HCT116 (cell line): ENCODE measurements around the gene DNAJC7. TPM values are rescaled to one million over a fixed set of nuclear protein-coding genes. Genes with fewer than 3 reads are reported as not detected.

Experiments used
- ATAC-seq: fragments of 200-7000 bp; cut with Tn5 transposase; 2 replicates; pipeline ENCODE4 v1.9.1; 2020; ENCODE audit warnings: mild to moderate bottlenecking, moderate library complexity
- BruUV-seq: library from RNA; stranded (reverse); fragments of 400-500 nt; replicated peaks from 2 replicates; lab custom pipeline; 2021; lab: Mats Ljungman, UMichigan
- CTCF ChIA-PET: fragments of 300-600 bp; sonication (Branson Sonifier 250); formaldehyde crosslinking; loops from one replicate; lab custom pipeline; 2021; ENCODE audit warnings: antibody characterized with exemption; lab: Charles Lee
- POLR2A ChIA-PET: fragments of 300-600, 350-600 bp; sonication (Branson Sonifier 250); formaldehyde crosslinking; loops from one replicate; lab custom pipeline; 2021; ENCODE audit warnings: antibody characterized with exemption; lab: Charles Lee
- RAD21 ChIA-PET, 2 experiments: fragments of 300-600 bp; sonication (Branson Sonifier 250); formaldehyde crosslinking; loops; one replicate each; lab custom pipeline; 2023; ENCODE audit warnings: low total read pairs in 2 of 2; ENCODE audit not compliant: uncharacterized antibody in 2 of 2, unreplicated experiment in 2 of 2, low non-redundant PET in 1 of 2; lab: Charles Lee
- DNase-seq: peaks from one replicate; pipeline ENCODE4 v3.0.0-alpha.2; 2010; ENCODE audit warnings: low read depth, low spot score
- H2AFZ ChIP-seq: fragments of 200-600 bp; shearing (Covaris generic), sonication (generic); 2 replicates; pipeline ENCODE4 v1.6.1; 2017; ENCODE audit warnings: low read depth, mixed run types, mixed read lengths, antibody characterized with exemption, low read length; ENCODE audit not compliant: poor library complexity, severe bottlenecking
- H3K27ac ChIP-seq: 2 replicates; pipeline ENCODE4 v1.5.1; 2012; ENCODE audit warnings: low read depth, low read length
- H3K27me3 ChIP-seq: fragments of 200-600 bp; sonication (generic); 2 replicates; pipeline ENCODE4 v1.6.1; 2016; ENCODE audit warnings: mixed run types, low read length, mixed read lengths; ENCODE audit not compliant: insufficient read depth
- H3K36me3 ChIP-seq, 2 experiments: fragments of 200-500 bp in 1 of 2; fragments of 200-600 bp in 1 of 2; sonication (Bioruptor generic) in 1 of 2; sonication (generic) in 1 of 2; 2 replicates each; pipeline versions ENCODE4 v1.5.1 to v1.6.1; 2014 to 2016; ENCODE audit warnings: low read length in 2 of 2, inconsistent platforms in 1 of 2, mixed read lengths in 1 of 2, mixed run types in 1 of 2; ENCODE audit not compliant: insufficient read depth in 2 of 2, control insufficient read depth in 1 of 2
- H3K4me1 ChIP-seq, 2 experiments: fragments of 200-600 bp in 1 of 2; sonication (generic) in 1 of 2; 2 replicates each; pipeline versions ENCODE4 v1.5.1 to v1.6.1; 2012 to 2017; ENCODE audit warnings: low read length in 2 of 2, inconsistent platforms in 1 of 2, mild to moderate bottlenecking in 1 of 2, mixed read lengths in 1 of 2, mixed run types in 1 of 2, moderate library complexity in 1 of 2; ENCODE audit not compliant: insufficient read depth in 2 of 2, control insufficient read depth in 1 of 2
- H3K4me2 ChIP-seq: fragments of 200-600 bp; sonication (generic); 2 replicates; pipeline ENCODE4 v1.6.1; 2017; ENCODE audit warnings: mixed run types, low read length, mixed read lengths
- H3K4me3 ChIP-seq, 2 experiments: fragments of 200-600 bp in 1 of 2; sonication (generic) in 1 of 2; replicated peaks in 1 of 2; 2 replicates each; pipeline ENCODE4 v1.5.1; 2011 to 2016; ENCODE audit warnings: low read length in 2 of 2, control low read depth in 1 of 2, low read depth in 1 of 2, mild to moderate bottlenecking in 1 of 2, mixed read lengths in 1 of 2, mixed run types in 1 of 2
- H3K79me2 ChIP-seq: fragments of 200-600 bp; sonication (generic); 2 replicates; pipeline ENCODE4 v1.6.1; 2017; ENCODE audit warnings: mild to moderate bottlenecking, mixed run types, low read length, moderate library complexity, mixed read lengths; ENCODE audit not compliant: insufficient read depth
- H3K9ac ChIP-seq: fragments of 200-600 bp; sonication (generic); 2 replicates; pipeline ENCODE4 v1.6.1; 2016; ENCODE audit warnings: low read length, mixed read lengths
- H3K9me2 ChIP-seq: fragments of 200-600 bp; sonication (generic), shearing (Covaris generic); 2 replicates; pipeline ENCODE4 v1.6.1; 2017; ENCODE audit warnings: mixed run types, mild to moderate bottlenecking, moderate library complexity; ENCODE audit not compliant: insufficient read depth
- H3K9me3 ChIP-seq, 2 experiments: fragments of 200-500 bp in 1 of 2; fragments of 200-600 bp in 1 of 2; sonication (Bioruptor generic) in 1 of 2; sonication (generic) in 1 of 2; 2 replicates each; pipeline ENCODE4 v1.6.1; 2014 to 2017; ENCODE audit warnings: low read length in 2 of 2, mixed read lengths in 2 of 2, inconsistent platforms in 1 of 2, low read depth in 1 of 2, mild to moderate bottlenecking in 1 of 2, mixed run types in 1 of 2, moderate library complexity in 1 of 2; ENCODE audit not compliant: control insufficient read depth in 1 of 2, insufficient read depth in 1 of 2
- H4K20me1 ChIP-seq: fragments of 200-600 bp; sonication (generic), shearing (Covaris generic); 2 replicates; pipeline ENCODE4 v1.6.1; 2017; ENCODE audit warnings: mixed run types, mild to moderate bottlenecking, moderate library complexity; ENCODE audit not compliant: insufficient read depth
- ATF3 ChIP-seq: IDR thresholded peaks from 2 replicates; pipeline ENCODE4 v1.6.1; 2012
- CBX3 ChIP-seq: IDR thresholded peaks from 2 replicates; pipeline ENCODE4 v1.6.1; 2012; ENCODE audit warnings: low read depth
- CEBPB ChIP-seq: IDR thresholded peaks from 2 replicates; pipeline ENCODE4 v1.6.1; 2012; ENCODE audit warnings: low read depth
- CTCF ChIP-seq, 3 experiments: fragments of 200-600 bp in 1 of 3; sonication (generic) in 1 of 3; IDR thresholded peaks in 2 of 3; conservative IDR thresholded peaks in 1 of 3; 2 replicates each; pipeline ENCODE4 v1.5.1; 2012 to 2017; ENCODE audit warnings: low read depth in 2 of 3, low read length in 2 of 3, antibody characterized with exemption in 1 of 3, borderline replicate concordance in 1 of 3, control low read depth in 1 of 3, mild to moderate bottlenecking in 1 of 3, mixed read lengths in 1 of 3, mixed run types in 1 of 3, moderate library complexity in 1 of 3; ENCODE audit not compliant: insufficient read depth in 1 of 3
- EGR1 ChIP-seq: IDR thresholded peaks from 2 replicates; pipeline ENCODE4 v1.6.1; 2012; ENCODE audit warnings: low read depth
- ELF1 ChIP-seq: IDR thresholded peaks from 2 replicates; pipeline ENCODE4 v1.6.1; 2012; ENCODE audit warnings: low read depth, borderline replicate concordance
- EZH2phosphoT487 ChIP-seq: fragments of 200-600 bp; IDR thresholded peaks from 2 replicates; pipeline ENCODE4 v1.6.1; 2018; ENCODE audit warnings: antibody characterized with exemption, borderline replicate concordance
- FOSL1 ChIP-seq: IDR thresholded peaks from 2 replicates; pipeline ENCODE4 v1.6.1; 2012; ENCODE audit warnings: low read depth
- JUND ChIP-seq: IDR thresholded peaks from 2 replicates; pipeline ENCODE4 v1.6.1; 2012
- MAX ChIP-seq: IDR thresholded peaks from 2 replicates; pipeline ENCODE4 v1.6.1; 2012
- POLR2A ChIP-seq: IDR thresholded peaks from 2 replicates; pipeline ENCODE4 v1.7.0; 2011; ENCODE audit warnings: borderline replicate concordance; ENCODE audit not compliant: insufficient read depth, insufficient read length; ENCODE audit errors: extremely low read depth
- POLR2AphosphoS5 ChIP-seq: IDR thresholded peaks from 2 replicates; pipeline ENCODE4 v1.6.1; 2011; ENCODE audit warnings: mild to moderate bottlenecking, low read depth, low read length, moderate library complexity
- SIN3A ChIP-seq: IDR thresholded peaks from 2 replicates; pipeline ENCODE4 v1.6.1; 2012; ENCODE audit warnings: low read depth
- SP1 ChIP-seq: IDR thresholded peaks from 2 replicates; pipeline ENCODE4 v1.6.1; 2012; ENCODE audit warnings: low read depth
- SRF ChIP-seq: IDR thresholded peaks from 2 replicates; pipeline ENCODE4 v1.6.1; 2012; ENCODE audit warnings: low read depth
- TCF7L2 ChIP-seq: IDR thresholded peaks from 2 replicates; pipeline ENCODE4 v1.7.0; 2011; ENCODE audit warnings: borderline replicate concordance, inconsistent platforms; ENCODE audit not compliant: insufficient read depth, insufficient read length; ENCODE audit errors: extremely low read depth
- YY1 ChIP-seq: IDR thresholded peaks from 2 replicates; pipeline ENCODE4 v1.6.1; 2011; ENCODE audit warnings: low read length, low read depth, moderate library complexity, mild to moderate bottlenecking; ENCODE audit not compliant: insufficient replicate concordance; ENCODE audit errors: extremely low read depth
- ZBTB33 ChIP-seq: IDR thresholded peaks from 2 replicates; pipeline ENCODE4 v1.6.1; 2011; ENCODE audit warnings: mild to moderate bottlenecking, low read length, moderate library complexity; ENCODE audit not compliant: insufficient replicate concordance; ENCODE audit errors: extremely low read depth
- ZFX ChIP-seq: fragments of 450-650 bp; IDR thresholded peaks from 2 replicates; pipeline ENCODE4 v1.6.1; 2017
- intact Hi-C: fragments of 100-400 bp; cut with micrococcal nuclease; formaldehyde crosslinking; loops from 2 replicates; pipeline ENCODE4 v1.10.0; 2022
- total RNA-seq: library from RNA; stranded (reverse); gene quantifications from one replicate; pipeline ENCODE4 v1.2.1, GENCODE V29; 2021; ENCODE audit not compliant: unreplicated experiment

Gene DNAJC7
- total RNA-seq, 1 experiment from 2014 or later = 113 TPM

- ATAC-seq = no peak
- POLR2A ChIA-PET = interaction anchor here (0.8 to 1.5 kb wide), 3 partner anchors 9 to 11 kb away, joined by 3 to 6 read pairs (median 3); partner anchors contain the start of genes DNAJC7 and NKIRAS2
- no peaks in the 10 kb centered on the region for H3K79me2 ChIP-seq
- no peaks in the 10 kb centered on the region for H3K9me3 ChIP-seq
- peaks cover 3 to 5% of the 10 kb centered on the region in 2 experiments; a peak in 1 of 4 replicates for H3K36me3 ChIP-seq
- no peak overlapping the region for H3K27ac ChIP-seq
- no peak overlapping the region for H2AFZ ChIP-seq
- H3K27me3 ChIP-seq = no peaks in the 10 kb centered on the region
- CTCF ChIA-PET = interaction anchor here (0.9 to 1.5 kb wide), 6 partner anchors 10 to 194 kb away, joined by 3 to 16 read pairs (median 4); partner anchors contain the start of genes DNAJC7 and NKIRAS2
- H3K4me2 ChIP-seq = no peak overlapping the region
- peaks cover 15 to 28% of the 10 kb centered on the region in 2 experiments for H3K4me1 ChIP-seq
- no peaks in the 10 kb centered on the region for H3K9me2 ChIP-seq
- RAD21 ChIA-PET = interaction anchor here in 1 of 2 experiments (0.5 kb wide), 1 partner anchor 119 kb away, joined by 3 read pairs; no protein-coding TSS in a partner anchor
- no TSS peak for BruUV-seq
- intact Hi-C loops = loop anchor here (10.0 kb wide), 1 partner anchor 496 kb away; no protein-coding TSS in a partner anchor
- H3K9ac ChIP-seq = no peak overlapping the region
- no peak overlapping the region for H3K4me3 ChIP-seq
- H4K20me1 ChIP-seq = no peaks in the 10 kb centered on the region
- TF ChIP-seq FOSL1 (no peak), SP1 (no peak), MAX (no peak), CTCF (IDR thresholded peaks at IDR 0.05 in 2 of 3, conservative IDR thresholded peaks at IDR 0.05 in 1 of 3; ENCODE audit: borderline replicate concordance in 1 of 3, insufficient read depth in 1 of 3, low read depth in 2 of 3, low read length in 2 of 3) (no peak; a peak in 1 of 6 replicates), EGR1 (no peak), SRF (no peak), ATF3 (no peak), JUND (no peak), POLR2AphosphoS5 (no peak), CBX3 (no peak), ZFX (no peak), TCF7L2 (no peak), ZBTB33 (no peak), POLR2A (no peak), EZH2phosphoT487 (no peak), YY1 (no peak), SIN3A (no peak), ELF1 (no peak), CEBPB (no peak)
- no peak for DNase-seq
These were observed 11.5 kb upstream of the DNAJC7 start for GRCh38 chr17:42028791-42029127.
